Prostate gland (tissue), 2 donors: Measurements from ENCODE around the gene PHLPP1.

Experiments
- CTCF ChIP-seq, 4 experiments: fragments of 200-600 bp in 2 of 4; fragments of 450-650 bp in 2 of 4; sonication (generic) in 2 of 4; IDR thresholded peaks; 1 replicate in 3 of 4; 2 replicates in 1 of 4; pipeline ENCODE4 v1.5.1; 2016 to 2019; ENCODE audit warnings: antibody characterized with exemption in 4 of 4, mild to moderate bottlenecking in 2 of 4, moderate library complexity in 2 of 4
- POLR2A ChIP-seq: fragments of 450-650 bp; IDR thresholded peaks from one replicate; pipeline ENCODE4 v1.6.1; 2016; ENCODE audit warnings: antibody characterized with exemption, mild to moderate bottlenecking
- POLR2AphosphoS5 ChIP-seq: sonication (generic); formaldehyde crosslinking; IDR thresholded peaks from one replicate; pipeline ENCODE4 v1.6.1; 2017; ENCODE audit warnings: antibody characterized with exemption

GRCh38 chr18:62767321-62767720 is 52.0 kb downstream of the PHLPP1 start:
- no peak for TF ChIP-seq CTCF (IDR thresholded peaks at IDR 0.05)
- TF ChIP-seq POLR2A, result no peak
- TF ChIP-seq POLR2AphosphoS5, result no peak
